Gastrocnemius medialis (tissue), 4 donors: ENCODE measurements around the gene WDR86.

Experiments used
- CTCF ChIP-seq, 5 experiments: fragments of 450-650 bp in 3 of 5; fragments of 200-600 bp in 2 of 5; sonication (generic) in 2 of 5; IDR thresholded peaks in 4 of 5; conservative IDR thresholded peaks in 1 of 5; 1 replicate in 4 of 5; 2 replicates in 1 of 5; pipeline ENCODE4 v1.5.1; 2016 to 2019; ENCODE audit warnings: antibody characterized with exemption in 5 of 5, mild to moderate bottlenecking in 3 of 5, moderate library complexity in 3 of 5
- POLR2A ChIP-seq, 2 donors: fragments of 450-650 bp; IDR thresholded peaks; one replicate each; pipeline ENCODE4 v1.6.1; 2017; ENCODE audit warnings: antibody characterized with exemption in 2 of 2, mild to moderate bottlenecking in 2 of 2, moderate library complexity in 2 of 2

DNA sequence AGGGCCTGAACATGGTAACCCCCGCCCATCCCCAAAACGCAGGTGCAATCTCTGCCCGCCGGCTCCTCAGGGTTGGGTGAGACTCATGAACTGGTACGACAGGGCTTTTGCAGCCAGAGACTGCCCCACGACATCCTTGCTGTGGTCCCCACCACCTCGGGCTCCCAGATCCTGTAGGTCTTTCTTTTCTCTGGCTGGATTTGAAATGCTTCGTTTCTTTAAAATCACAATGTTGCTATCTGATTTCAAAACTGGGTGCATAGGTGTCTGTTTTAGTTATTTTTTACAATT is 21.9 kb downstream of the WDR86 start:
- TF ChIP-seq CTCF (IDR thresholded peaks at IDR 0.05 in 4 of 5, conservative IDR thresholded peaks at IDR 0.05 in 1 of 5) (no peak), POLR2A (IDR thresholded peaks at IDR 0.05) (no peak)
